MM.1S (cell line): ENCODE measurements around the gene OR8K5.
"Not testable (repeated sequence)": the region's sequence is repeated elsewhere in the genome, so short reads cannot be mapped to it uniquely, and the experiment has no call there.

ENCODE experiments used
- DNase-seq: peaks from one replicate; pipeline ENCODE4 v3.0.0-alpha.2; 2015
- H2AFZ ChIP-seq: fragments of 300-600 bp; sonication (generic); 2 replicates; pipeline ENCODE4 v1.6.0; 2016; ENCODE audit warnings: antibody characterized with exemption, low read length
- H3F3A ChIP-seq: fragments of 300-600 bp; sonication (generic); 2 replicates; pipeline ENCODE4 v1.6.1; 2016; ENCODE audit warnings: mild to moderate bottlenecking, antibody characterized with exemption, low read length, moderate library complexity, mixed read lengths; ENCODE audit not compliant: insufficient read depth
- H3K27ac ChIP-seq: fragments of 300-600 bp; sonication (generic); 2 replicates; pipeline ENCODE4 v1.5.1; 2016; ENCODE audit warnings: mild to moderate bottlenecking, low read length
- H3K27me3 ChIP-seq: fragments of 300-600 bp; sonication (generic); replicated peaks from 2 replicates; pipeline ENCODE4 v1.6.0; 2016; ENCODE audit warnings: low read length; ENCODE audit not compliant: insufficient read depth
- H3K36me3 ChIP-seq: fragments of 300-600 bp; sonication (generic); replicated peaks from 2 replicates; pipeline ENCODE4 v1.6.1; 2016; ENCODE audit warnings: mild to moderate bottlenecking, low read length, mixed read lengths; ENCODE audit not compliant: insufficient read depth
- H3K4me1 ChIP-seq: fragments of 300-600 bp; sonication (generic); 2 replicates; pipeline ENCODE4 v1.6.1; 2016; ENCODE audit warnings: low read length, mixed read lengths
- H3K4me2 ChIP-seq: fragments of 300-600 bp; sonication (generic); 2 replicates; pipeline ENCODE4 v1.6.0; 2016; ENCODE audit warnings: low read depth, low read length
- H3K4me3 ChIP-seq: fragments of 300-600 bp; sonication (generic); 2 replicates; pipeline ENCODE4 v1.5.1; 2016; ENCODE audit warnings: low read length, mixed read lengths
- H3K79me2 ChIP-seq: fragments of 300-600 bp; sonication (generic); 2 replicates; pipeline ENCODE4 v1.6.1; 2016; ENCODE audit warnings: mixed run types, low read length, mixed read lengths
- H3K9ac ChIP-seq: fragments of 300-600 bp; sonication (generic); 2 replicates; pipeline ENCODE4 v1.6.1; 2016; ENCODE audit warnings: low read length, mixed read lengths
- H3K9me2 ChIP-seq: fragments of 300-600 bp; sonication (generic); replicated peaks from 2 replicates; pipeline ENCODE4 v1.6.1; 2016; ENCODE audit warnings: mild to moderate bottlenecking, low read length, mixed read lengths; ENCODE audit not compliant: insufficient read depth
- H3K9me3 ChIP-seq: fragments of 300-600 bp; sonication (generic); replicated peaks from 2 replicates; pipeline ENCODE4 v1.6.1; 2016; ENCODE audit warnings: mild to moderate bottlenecking, low read length, mixed read lengths; ENCODE audit not compliant: insufficient read depth
- H4K20me1 ChIP-seq: fragments of 300-600 bp; sonication (generic); 2 replicates; pipeline ENCODE4 v1.6.1; 2016; ENCODE audit warnings: mild to moderate bottlenecking, low read length, moderate library complexity, mixed read lengths; ENCODE audit not compliant: insufficient read depth
- CTCF ChIP-seq: fragments of 300-600 bp; sonication (generic); IDR thresholded peaks from 2 replicates; pipeline ENCODE4 v1.5.1; 2016; ENCODE audit warnings: antibody characterized with exemption, low read length, mixed read lengths
- EZH2 ChIP-seq: fragments of 300-600 bp; sonication (generic); optimal IDR thresholded peaks from 2 replicates; pipeline ENCODE3; 2017; ENCODE audit warnings: low read depth, mild to moderate bottlenecking, antibody characterized with exemption, low read length, mixed read lengths
- EZH2phosphoT487 ChIP-seq: fragments of 300-600 bp; sonication (generic); IDR thresholded peaks from 2 replicates; pipeline ENCODE4 v1.6.1; 2018; ENCODE audit warnings: antibody characterized with exemption, low read length

Gene OR8K5

GRCh38 chr11:56151376-56151775 is 8.7 kb downstream of the OR8K5 start:
- H3K9me2 ChIP-seq = no peaks in the 10 kb centered on the region
- no peak overlapping the region for H3K4me2 ChIP-seq
- H2AFZ ChIP-seq = no peak overlapping the region
- no peak for TF ChIP-seq CTCF
- TF ChIP-seq EZH2 = no peak
- TF ChIP-seq EZH2phosphoT487 = no peak
- no peaks in the 10 kb centered on the region for H3K36me3 ChIP-seq
- no peaks in the 10 kb centered on the region for H3K9me3 ChIP-seq
- H3K27ac ChIP-seq = no peak overlapping the region
- no peak overlapping the region for H3K9ac ChIP-seq
- no peaks in the 10 kb centered on the region for H3K4me1 ChIP-seq
- no peak for DNase-seq
- no peaks in the 10 kb centered on the region for H3F3A ChIP-seq
- H3K79me2 ChIP-seq = no peaks in the 10 kb centered on the region
- H4K20me1 ChIP-seq = no peaks in the 10 kb centered on the region
- no peak overlapping the region for H3K4me3 ChIP-seq
- H3K27me3 ChIP-seq = no peaks in the 10 kb centered on the region

- not testable (repeated sequence) for H3K9me3 ChIP-seq, H3K79me2 ChIP-seq, H3K9ac ChIP-seq, DNase-seq, H2AFZ ChIP-seq, H3K4me1 ChIP-seq, H3K36me3 ChIP-seq, H3K4me3 ChIP-seq, H3F3A ChIP-seq, H3K27ac ChIP-seq, H4K20me1 ChIP-seq, H3K27me3 ChIP-seq, H3K9me2 ChIP-seq, H3K4me2 ChIP-seq
Measured at GRCh38 chr11:56143681-56144080, 16.4 kb downstream of the OR8K5 start.

GRCh38 chr11:56140151-56140661 is 19.9 kb downstream of the OR8K5 start, which contains the start of gene OR8J3:
OR8J3 (minus strand) TSS chr11:56140201; CDS start chr11:56137718, 2,483 bp downstream.
- no peaks in the 10 kb centered on the region for H3K9me2 ChIP-seq
- no peaks in the 10 kb centered on the region for H3F3A ChIP-seq
- no peak within 1 kb of the TSS for H3K4me2 ChIP-seq
- no peaks in the 10 kb centered on the region for H4K20me1 ChIP-seq
- no peaks in the 10 kb centered on the region for H3K9me3 ChIP-seq
- H3K27ac ChIP-seq = no peak within 1 kb of the TSS
- H3K27me3 ChIP-seq = no peaks in the 10 kb centered on the region
- no peaks in the 10 kb centered on the region for H3K79me2 ChIP-seq
- no peaks in the 10 kb centered on the region for H3K36me3 ChIP-seq
- no peaks in the 10 kb centered on the region for H3K4me1 ChIP-seq
- no peak for DNase-seq
- no peak for TF ChIP-seq EZH2
- TF ChIP-seq EZH2phosphoT487 = no peak
- no peak for TF ChIP-seq CTCF
- H3K4me3 ChIP-seq = no peak within 1 kb of the TSS
- no peak within 1 kb of the TSS for H3K9ac ChIP-seq
- no peak within 1 kb of the TSS for H2AFZ ChIP-seq

DNA sequence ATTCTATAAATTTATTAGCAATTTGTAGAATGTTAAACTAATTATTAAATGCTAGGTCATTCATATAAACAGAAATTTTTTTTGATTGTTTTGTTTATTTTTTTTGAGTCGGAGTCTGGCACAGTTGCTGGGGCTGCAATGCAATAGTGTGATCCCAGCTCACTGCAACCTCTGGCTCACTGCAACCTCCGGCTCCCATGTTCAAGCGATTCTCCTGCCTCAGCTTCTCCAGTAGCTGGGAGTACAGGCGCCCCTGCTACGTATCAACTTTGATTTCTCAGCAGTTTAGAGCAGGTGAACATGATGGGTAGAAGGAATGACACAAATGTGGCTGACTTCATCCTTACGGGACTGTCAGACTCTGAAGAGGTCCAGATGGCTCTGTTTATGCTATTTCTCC is 38.0 kb downstream of the OR8K5 start, which contains the start of gene OR8H3:
Gene OR8H3 (plus strand): TSS at position 301 of the 400 bp plus-strand sequence. CDS start 0 bp downstream, at position 301.
- Histone ChIP-seq H3K9ac (no peak within 1 kb of the TSS), H3K4me2 (no peak within 1 kb of the TSS), H3K27ac (no peak within 1 kb of the TSS), H3K79me2 (no peaks in the 10 kb centered on the region), H3K4me3 (no peak within 1 kb of the TSS), H3K27me3 (no peaks in the 10 kb centered on the region), H3K9me3 (no peaks in the 10 kb centered on the region), H3K9me2 (no peaks in the 10 kb centered on the region), H4K20me1 (no peaks in the 10 kb centered on the region), H3F3A (no peaks in the 10 kb centered on the region), H3K4me1 (no peaks in the 10 kb centered on the region), H3K36me3 (no peaks in the 10 kb centered on the region), H2AFZ (no peak within 1 kb of the TSS)
- no peak for DNase-seq
- TF ChIP-seq EZH2phosphoT487 (no peak), CTCF (no peak), EZH2 (no peak)
